Esophagus squamous epithelium (tissue), 5 donors: ENCODE data around the gene GCLC. TPM values are rescaled to one million over a fixed set of nuclear protein-coding genes. Genes with fewer than 3 reads are reported as not detected.

Experiments
- DNase-seq: peaks from one replicate; lab custom pipeline; 2025; lab: John Stamatoyannopoulos, UW
- H3K27ac ChIP-seq, 4 donors: fragments of 200-600 bp; sonication (generic); one replicate each; pipeline ENCODE4 v1.5.1; 2016 to 2019; ENCODE audit warnings: mild to moderate bottlenecking in 1 of 4
- H3K27me3 ChIP-seq, 4 donors: fragments of 200-600 bp; sonication (generic); 1 replicate in 3 of 4; 2 replicates in 1 of 4; pipeline versions ENCODE4 v1.5.1 to v1.6.0; 2017 to 2021; ENCODE audit warnings: antibody characterized with exemption in 1 of 4
- H3K36me3 ChIP-seq, 3 donors: fragments of 200-600 bp; sonication (generic); one replicate each; pipeline ENCODE4 v1.5.1; 2016 to 2019
- H3K4me1 ChIP-seq, 3 donors: fragments of 200-600 bp; sonication (generic); one replicate each; pipeline ENCODE4 v1.5.1; 2017 to 2019
- H3K4me3 ChIP-seq, 4 donors: fragments of 200-600 bp; sonication (generic); 1 replicate in 3 of 4; 2 replicates in 1 of 4; pipeline ENCODE4 v1.5.1; 2016 to 2019; ENCODE audit warnings: mild to moderate bottlenecking in 2 of 4, moderate library complexity in 1 of 4
- H3K9me3 ChIP-seq, 3 donors: fragments of 200-600 bp; sonication (generic); one replicate each; pipeline ENCODE4 v1.5.1; 2016 to 2019
- POLR2A ChIP-seq, 4 donors: fragments of 450-650 bp; IDR thresholded peaks; one replicate each; pipeline ENCODE4 v1.6.1; 2017; ENCODE audit warnings: antibody characterized with exemption in 4 of 4, mild to moderate bottlenecking in 4 of 4, moderate library complexity in 3 of 4
- WGBS, 2 donors: methylation state at CpG; one replicate each; pipeline ENCODE4 v1.1.5; 2018; 5-methylcytosine and 5-hydroxymethylcytosine counted together
- intact Hi-C: fragments of 100-400 bp; cut with DNase I; formaldehyde crosslinking; loops from one replicate; pipeline ENCODE4 v1.15.0; 2022
- total RNA-seq, 4 donors: library from RNA; depleted of rRNA; stranded (reverse); fragments of >200 nt; gene quantifications; one replicate each; pipeline ENCODE4 v1.1.0, GENCODE V29; 2016
- TF ChIP-seq, protein P1 (sequence below), 6 experiments: fragments of 450-650 bp in 4 of 6; fragments of 200-600 bp in 2 of 6; sonication (generic) in 2 of 6; IDR thresholded peaks; one replicate each; pipeline ENCODE4 v1.5.1; 2016 to 2019; ENCODE audit warnings: antibody characterized with exemption in 6 of 6, mild to moderate bottlenecking in 4 of 6, moderate library complexity in 4 of 6
- donor health status: DM: yes; HTN: yes; CAD: no.

GCLC gene
- total RNA-seq, 4 donors from 2014 or later, result 71.0 to 121 (median 105) TPM

DNA sequence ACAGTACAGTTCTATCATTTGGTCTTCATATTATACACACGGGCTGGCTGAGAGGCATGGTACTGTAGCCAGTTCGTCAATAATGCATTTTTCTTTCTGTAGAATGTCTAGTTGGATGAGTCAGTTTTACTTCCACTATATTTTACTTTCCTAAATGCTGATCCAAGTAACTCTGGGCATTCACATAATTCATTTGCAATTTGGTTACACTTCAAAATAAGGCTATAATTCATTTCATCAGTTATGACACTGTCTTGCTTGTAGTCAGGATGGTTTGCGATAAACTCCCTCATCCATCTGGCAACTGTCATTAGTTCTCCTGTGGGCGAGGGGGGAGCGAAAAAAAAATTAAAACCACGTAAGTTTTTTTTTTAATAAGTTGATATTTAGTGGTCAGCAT is 46.3 kb downstream of the GCLC start:
- Histone ChIP-seq H3K27ac (no peak overlapping the region), H3K36me3 (peaks cover 0 to 73% (median 11%) of the 10 kb centered on the region in 3 donors), H3K4me1 (peaks cover 0 to 9% (median 0%) of the 10 kb centered on the region in 3 donors), H3K4me3 (no peak overlapping the region), H3K9me3 (no peaks in the 10 kb centered on the region), H3K27me3 (peaks cover 0 to 4% (median 0%) of the 10 kb centered on the region in 4 donors)
- intact Hi-C loops, result loop anchor here (5.0 kb wide), 2 partner anchors 159 to 229 kb away; no protein-coding TSS in a partner anchor
- TF ChIP-seq POLR2A (IDR thresholded peaks at IDR 0.05), result no peak
- TF ChIP-seq, protein P1, sequence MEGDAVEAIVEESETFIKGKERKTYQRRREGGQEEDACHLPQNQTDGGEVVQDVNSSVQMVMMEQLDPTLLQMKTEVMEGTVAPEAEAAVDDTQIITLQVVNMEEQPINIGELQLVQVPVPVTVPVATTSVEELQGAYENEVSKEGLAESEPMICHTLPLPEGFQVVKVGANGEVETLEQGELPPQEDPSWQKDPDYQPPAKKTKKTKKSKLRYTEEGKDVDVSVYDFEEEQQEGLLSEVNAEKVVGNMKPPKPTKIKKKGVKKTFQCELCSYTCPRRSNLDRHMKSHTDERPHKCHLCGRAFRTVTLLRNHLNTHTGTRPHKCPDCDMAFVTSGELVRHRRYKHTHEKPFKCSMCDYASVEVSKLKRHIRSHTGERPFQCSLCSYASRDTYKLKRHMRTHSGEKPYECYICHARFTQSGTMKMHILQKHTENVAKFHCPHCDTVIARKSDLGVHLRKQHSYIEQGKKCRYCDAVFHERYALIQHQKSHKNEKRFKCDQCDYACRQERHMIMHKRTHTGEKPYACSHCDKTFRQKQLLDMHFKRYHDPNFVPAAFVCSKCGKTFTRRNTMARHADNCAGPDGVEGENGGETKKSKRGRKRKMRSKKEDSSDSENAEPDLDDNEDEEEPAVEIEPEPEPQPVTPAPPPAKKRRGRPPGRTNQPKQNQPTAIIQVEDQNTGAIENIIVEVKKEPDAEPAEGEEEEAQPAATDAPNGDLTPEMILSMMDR (IDR thresholded peaks at IDR 0.05), result no peak
- 85 to 90% methylated on average over 6 of the region's 6 CpGs for WGBS, 2 donors
- no peak for DNase-seq

DNA sequence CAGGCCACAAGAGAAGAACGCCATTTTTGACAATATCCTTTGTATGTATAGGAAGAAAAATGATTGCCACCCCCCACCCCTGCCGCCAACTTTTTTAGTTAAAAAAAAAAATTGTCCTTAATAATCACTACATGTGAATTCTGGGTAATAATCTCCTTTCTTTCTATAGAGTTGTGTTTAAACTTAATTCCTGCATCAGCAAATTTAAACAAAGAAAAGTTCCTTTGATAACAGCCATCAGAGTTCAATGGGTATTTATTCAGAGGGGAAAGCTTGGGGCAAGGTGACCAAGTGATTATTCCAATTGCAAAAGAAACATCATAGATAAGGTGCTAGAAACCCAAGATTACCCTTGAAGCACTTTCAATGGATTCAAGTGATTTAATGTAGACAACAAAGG is 47.0 kb downstream of the GCLC start:
- Histone ChIP-seq H3K9me3 (no peaks in the 10 kb centered on the region), H3K36me3 (peaks cover 0 to 66% (median 11%) of the 10 kb centered on the region in 3 donors), H3K4me1 (peaks cover 0 to 16% (median 0%) of the 10 kb centered on the region in 3 donors), H3K27me3 (peaks cover 0 to 4% (median 0%) of the 10 kb centered on the region in 4 donors), H3K27ac (no peak overlapping the region), H3K4me3 (no peak overlapping the region)
- no peak for DNase-seq
- intact Hi-C loops, result loop anchor here (5.0 kb wide), 2 partner anchors 159 to 229 kb away; no protein-coding TSS in a partner anchor
- TF ChIP-seq, protein P1 (IDR thresholded peaks at IDR 0.05), result no peak
- TF ChIP-seq POLR2A (IDR thresholded peaks at IDR 0.05), result no peak
- WGBS, 2 donors, result 66 to 94% methylated on average over 2 of the region's 2 CpGs

DNA sequence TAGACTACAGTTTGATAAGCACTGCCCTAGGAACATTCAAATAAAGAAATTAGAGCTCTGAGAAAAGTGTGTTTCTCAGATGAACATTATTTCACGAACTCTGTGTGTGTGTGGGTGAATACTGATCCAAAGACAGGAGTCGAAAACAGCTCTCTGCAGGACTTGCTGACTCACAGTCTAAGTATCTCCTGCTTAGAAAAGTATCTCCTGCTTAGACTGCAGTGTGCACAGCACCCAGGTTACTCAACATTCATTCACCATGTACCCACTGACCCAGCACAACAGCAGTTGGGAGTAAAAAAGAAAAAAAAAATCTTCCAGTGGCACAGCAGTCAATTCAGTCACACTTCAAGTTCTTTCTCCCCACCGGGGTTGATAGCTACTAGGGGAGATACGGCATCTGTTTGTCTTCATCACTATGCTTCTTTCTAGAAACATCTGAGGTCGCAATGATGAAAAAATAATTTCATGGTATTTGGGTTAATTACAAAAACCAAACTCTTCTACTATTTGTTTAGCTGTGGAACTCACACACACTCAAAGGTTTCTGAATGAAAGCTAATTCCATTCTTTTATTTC is 48.0 kb downstream of the GCLC start:
- Histone ChIP-seq H3K27me3 (peaks cover 0 to 4% (median 0%) of the 10 kb centered on the region in 4 donors), H3K4me1 (peaks cover 0 to 19% (median 0%) of the 10 kb centered on the region in 3 donors), H3K27ac (peak overlapping the region in 2 of 4 donors; percentile 4 to 48), H3K9me3 (no peaks in the 10 kb centered on the region), H3K4me3 (no peak overlapping the region), H3K36me3 (peaks cover 0 to 55% (median 11%) of the 10 kb centered on the region in 3 donors)
- no peak for DNase-seq
- 36 to 48% methylated on average over 5 of the region's 5 CpGs for WGBS, 2 donors
- no peak for TF ChIP-seq POLR2A (IDR thresholded peaks at IDR 0.05)
- TF ChIP-seq, protein P1 (IDR thresholded peaks at IDR 0.05), result no peak
- intact Hi-C loops, result loop anchor here (5.0 kb wide), 2 partner anchors 160 to 230 kb away; no protein-coding TSS in a partner anchor

DNA sequence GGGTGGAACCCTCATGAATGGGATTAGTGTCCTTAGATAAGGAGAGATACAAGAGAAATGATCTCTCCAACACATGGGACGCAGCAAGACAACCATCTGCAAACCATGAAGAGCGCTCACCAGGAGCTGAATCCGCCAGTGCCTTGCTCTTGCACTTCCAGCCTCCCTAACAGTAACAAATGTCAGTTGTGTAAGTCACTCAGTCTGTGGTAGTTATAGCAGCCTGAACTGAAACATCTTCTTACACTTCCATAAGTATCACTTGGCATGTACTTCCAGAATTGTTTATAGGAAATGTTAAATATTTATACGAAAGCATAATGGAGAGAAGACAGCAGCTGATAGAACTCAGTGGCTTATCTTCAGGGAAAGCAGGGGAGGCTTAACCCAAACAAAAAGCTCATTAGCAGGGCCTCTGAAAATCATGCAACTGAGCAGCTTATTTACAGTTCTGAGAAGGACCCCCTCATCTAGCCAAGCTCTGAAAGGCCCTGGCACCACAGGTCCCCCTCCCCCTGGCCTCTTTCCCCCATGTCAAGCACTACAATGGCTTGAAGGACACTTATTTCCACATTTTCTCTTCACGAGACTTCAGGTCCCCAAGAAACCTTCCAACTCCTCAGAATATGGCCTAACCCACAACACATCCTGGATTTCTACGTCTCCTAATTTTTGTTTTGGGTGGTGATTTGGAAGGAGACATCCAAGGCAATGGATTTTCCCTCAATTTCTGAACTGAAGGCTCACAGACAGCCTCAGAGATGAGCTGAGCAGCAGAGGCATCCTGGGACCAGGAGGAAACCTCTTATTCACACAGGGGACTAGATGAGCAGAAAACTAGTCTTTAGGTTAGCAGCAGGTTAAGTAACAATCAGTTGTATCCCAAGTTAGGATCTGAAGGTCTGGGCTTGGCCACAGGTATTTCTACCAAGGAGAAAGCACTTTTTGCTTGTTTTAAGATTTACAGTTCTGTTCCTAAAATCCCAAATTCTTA is 49.1 kb downstream of the GCLC start:
- Histone ChIP-seq H3K27me3 (peaks cover 0 to 13% (median 0%) of the 10 kb centered on the region in 4 donors), H3K27ac (peak overlapping the region in 2 of 4 donors; percentile 16 to 48), H3K9me3 (no peaks in the 10 kb centered on the region), H3K4me3 (no peak overlapping the region), H3K4me1 (peaks cover 0 to 19% (median 0%) of the 10 kb centered on the region in 3 donors), H3K36me3 (peaks cover 0 to 44% (median 11%) of the 10 kb centered on the region in 3 donors)
- TF ChIP-seq POLR2A (IDR thresholded peaks at IDR 0.05), result no peak
- TF ChIP-seq, protein P1 (IDR thresholded peaks at IDR 0.05), result no peak
- no peak for DNase-seq
- intact Hi-C loops, result loop anchor here (5.0 kb wide), 2 partner anchors 161 to 231 kb away; no protein-coding TSS in a partner anchor
- WGBS, 2 donors, result 78 to 81% methylated on average over 6 of the region's 6 CpGs
